Fibroblast of lung (primary cell): ENCODE results near the gene ARID1B.

Experiments
- EZH2 ChIP-seq: IDR thresholded peaks from 2 replicates; pipeline ENCODE4 v1.5.1; 2012; ENCODE audit warnings: low read length, control low read depth, mild to moderate bottlenecking; ENCODE audit errors: missing control alignments
- TF ChIP-seq, protein P1 (sequence below), 2 donors: IDR thresholded peaks in 1 of 2; conservative IDR thresholded peaks in 1 of 2; 1 replicate in 1 of 2; 2 replicates in 1 of 2; pipeline ENCODE4 v1.5.1; 2011 to 2012; ENCODE audit warnings: low read length in 2 of 2, control low read depth in 1 of 2, inconsistent platforms in 1 of 2, low read depth in 1 of 2, mild to moderate bottlenecking in 1 of 2

DNA sequence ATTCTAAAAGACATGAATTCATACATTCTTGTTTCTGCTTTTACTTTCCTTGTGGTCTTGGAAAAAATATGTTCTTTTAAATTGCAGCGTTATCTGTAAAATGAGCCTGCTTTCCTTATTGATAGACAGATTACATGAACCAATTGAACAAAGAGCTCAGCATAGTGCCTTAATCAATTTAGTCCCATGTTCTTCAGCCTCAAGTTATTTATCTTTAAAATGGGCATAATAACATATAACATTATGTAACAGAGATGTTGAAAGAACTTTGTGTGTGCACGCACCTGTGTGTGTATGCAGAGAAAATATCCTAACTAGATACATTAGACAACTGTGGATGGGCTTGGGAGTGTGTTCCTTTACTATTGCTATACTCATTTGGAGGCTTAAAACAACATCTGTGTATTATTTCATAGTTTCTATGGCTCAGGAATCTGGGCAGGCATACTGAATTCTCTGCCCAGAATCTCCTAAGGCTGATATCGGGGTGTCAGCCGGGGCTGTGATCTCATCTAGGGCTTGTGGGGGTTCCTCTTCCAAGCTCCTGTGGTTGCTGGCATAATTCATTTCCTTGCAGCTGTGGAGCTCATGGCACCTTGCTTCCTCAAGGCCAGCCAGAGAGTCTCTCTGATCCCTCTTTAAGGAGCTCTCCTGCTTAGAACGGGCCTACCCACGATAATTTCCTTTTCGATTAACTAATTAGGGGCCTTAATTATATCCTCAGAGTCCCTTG is 194.1 kb downstream of the ARID1B start:
- TF ChIP-seq, protein P1, sequence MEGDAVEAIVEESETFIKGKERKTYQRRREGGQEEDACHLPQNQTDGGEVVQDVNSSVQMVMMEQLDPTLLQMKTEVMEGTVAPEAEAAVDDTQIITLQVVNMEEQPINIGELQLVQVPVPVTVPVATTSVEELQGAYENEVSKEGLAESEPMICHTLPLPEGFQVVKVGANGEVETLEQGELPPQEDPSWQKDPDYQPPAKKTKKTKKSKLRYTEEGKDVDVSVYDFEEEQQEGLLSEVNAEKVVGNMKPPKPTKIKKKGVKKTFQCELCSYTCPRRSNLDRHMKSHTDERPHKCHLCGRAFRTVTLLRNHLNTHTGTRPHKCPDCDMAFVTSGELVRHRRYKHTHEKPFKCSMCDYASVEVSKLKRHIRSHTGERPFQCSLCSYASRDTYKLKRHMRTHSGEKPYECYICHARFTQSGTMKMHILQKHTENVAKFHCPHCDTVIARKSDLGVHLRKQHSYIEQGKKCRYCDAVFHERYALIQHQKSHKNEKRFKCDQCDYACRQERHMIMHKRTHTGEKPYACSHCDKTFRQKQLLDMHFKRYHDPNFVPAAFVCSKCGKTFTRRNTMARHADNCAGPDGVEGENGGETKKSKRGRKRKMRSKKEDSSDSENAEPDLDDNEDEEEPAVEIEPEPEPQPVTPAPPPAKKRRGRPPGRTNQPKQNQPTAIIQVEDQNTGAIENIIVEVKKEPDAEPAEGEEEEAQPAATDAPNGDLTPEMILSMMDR (conservative IDR thresholded peaks at IDR 0.05 in 1 of 2, IDR thresholded peaks at IDR 0.05 in 1 of 2; ENCODE audit: low read depth in 1 of 2, low read length in 2 of 2), result no peak
- TF ChIP-seq EZH2, result no peak
